ACC112 (cell line): ENCODE results near the gene NSD2.
"Not testable (repeated sequence)": the region's sequence is repeated elsewhere in the genome, so short reads cannot be mapped to it uniquely, and the experiment has no call there.

Source experiments
- H2AFZ ChIP-seq: fragments of 200-600 bp; sonication (generic); one replicate; pipeline ENCODE4 v1.6.0; 2017; ENCODE audit warnings: antibody characterized with exemption, low read length; ENCODE audit not compliant: unreplicated experiment
- H3K27ac ChIP-seq: fragments of 200-600 bp; sonication (generic); 2 replicates; pipeline ENCODE4 v1.5.1; 2014; ENCODE audit warnings: low read depth, mild to moderate bottlenecking, antibody characterized with exemption, low read length, moderate library complexity
- H3K27me3 ChIP-seq: fragments of 200-600 bp; sonication (generic); 2 replicates; pipeline ENCODE4 v1.6.1; 2014; ENCODE audit warnings: mild to moderate bottlenecking, antibody characterized with exemption, low read length, moderate library complexity, mixed read lengths; ENCODE audit not compliant: insufficient read depth
- H3K36me3 ChIP-seq: fragments of 200-600 bp; sonication (generic); 2 replicates; pipeline ENCODE4 v1.6.1; 2016; ENCODE audit warnings: mild to moderate bottlenecking, antibody characterized with exemption, low read length, moderate library complexity, mixed read lengths; ENCODE audit not compliant: insufficient read depth
- H3K4me1 ChIP-seq: fragments of 200-600 bp; sonication (generic); one replicate; pipeline ENCODE4 v1.6.1; 2016; ENCODE audit warnings: low read length, mixed read lengths; ENCODE audit not compliant: insufficient read depth, unreplicated experiment, control insufficient read depth
- H3K4me3 ChIP-seq: fragments of 200-600 bp; sonication (generic); 2 replicates; pipeline ENCODE4 v1.5.1; 2014; ENCODE audit warnings: mild to moderate bottlenecking, low read depth, low read length
- H3K79me2 ChIP-seq: fragments of 200-600 bp; sonication (generic); one replicate; pipeline ENCODE4 v1.6.0; 2016; ENCODE audit warnings: low read length; ENCODE audit not compliant: control insufficient read depth, unreplicated experiment, insufficient read depth

The NSD2 gene

DNA sequence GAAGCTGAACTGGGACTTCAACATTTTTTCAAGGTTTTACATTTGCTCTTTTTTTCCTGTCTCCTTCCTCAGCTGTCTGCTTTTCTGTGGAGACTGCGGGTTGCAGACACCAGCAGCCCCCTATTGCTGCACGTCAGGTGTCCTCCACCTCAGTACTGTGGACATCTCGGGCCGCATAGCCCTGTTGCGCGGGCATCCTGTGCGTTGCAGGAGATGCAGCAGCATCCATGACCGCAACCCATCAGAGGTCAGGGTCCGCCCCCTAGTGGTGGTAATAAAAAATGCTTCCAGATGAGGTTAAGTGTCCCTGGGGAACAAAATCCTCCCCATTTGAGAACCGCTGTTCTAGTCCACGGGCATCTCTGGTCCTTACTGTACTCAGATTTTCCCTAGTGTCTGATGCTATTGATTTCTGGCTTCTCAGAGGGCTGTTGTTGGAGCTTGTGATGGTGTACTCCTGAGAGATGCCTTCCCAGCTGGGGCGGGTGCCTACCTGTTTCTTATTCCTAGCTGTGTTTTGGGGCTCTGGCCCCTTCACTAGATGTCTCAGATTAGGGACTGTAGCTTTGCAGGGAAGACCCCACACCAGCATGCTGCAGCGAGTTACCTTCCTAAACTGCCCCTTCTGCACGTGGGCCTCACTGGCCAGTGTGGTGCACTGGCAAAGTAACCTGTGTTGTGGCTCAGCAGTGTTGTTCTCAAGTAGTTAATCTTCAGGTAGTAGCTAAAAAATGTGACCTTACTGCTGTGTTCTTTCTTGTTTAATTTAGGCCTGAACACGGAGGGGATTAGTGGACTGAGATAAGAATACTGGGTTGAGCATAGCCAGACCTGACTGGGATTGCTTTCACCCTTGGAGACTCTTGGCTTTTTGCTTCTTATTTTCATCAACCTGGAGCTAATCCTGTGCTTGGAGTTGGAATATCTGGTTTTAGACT is 28.2 kb downstream of the NSD2 start:
- Histone ChIP-seq H3K36me3 (peaks cover 13% of the 10 kb centered on the region), H3K4me1 (peaks cover 5% of the 10 kb centered on the region), H3K79me2 (peaks cover 88% of the 10 kb centered on the region), H3K4me3 (no peak overlapping the region), H3K27ac (no peak overlapping the region), H3K27me3 (no peaks in the 10 kb centered on the region), H2AFZ (no peak overlapping the region)

DNA sequence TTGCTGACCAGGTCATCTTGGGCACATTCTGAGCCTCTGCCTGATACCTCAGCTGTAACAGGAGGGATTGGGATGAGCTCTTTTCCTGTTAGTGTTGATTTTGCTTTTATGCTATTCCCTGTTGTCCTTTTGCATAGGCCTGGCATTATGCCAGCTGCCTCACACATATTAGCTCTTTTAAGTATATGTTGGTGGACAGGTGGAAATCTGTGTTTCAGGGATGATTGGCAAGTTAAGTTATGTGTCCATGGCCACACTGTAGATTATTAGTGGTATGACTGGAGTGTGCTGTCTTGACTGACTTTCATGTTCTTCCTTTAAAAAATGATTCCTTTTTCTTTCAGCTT is 28.9 kb downstream of the NSD2 start:
- peaks cover 5% of the 10 kb centered on the region for H3K4me1 ChIP-seq
- H3K36me3 ChIP-seq, result peaks cover 15% of the 10 kb centered on the region

DNA sequence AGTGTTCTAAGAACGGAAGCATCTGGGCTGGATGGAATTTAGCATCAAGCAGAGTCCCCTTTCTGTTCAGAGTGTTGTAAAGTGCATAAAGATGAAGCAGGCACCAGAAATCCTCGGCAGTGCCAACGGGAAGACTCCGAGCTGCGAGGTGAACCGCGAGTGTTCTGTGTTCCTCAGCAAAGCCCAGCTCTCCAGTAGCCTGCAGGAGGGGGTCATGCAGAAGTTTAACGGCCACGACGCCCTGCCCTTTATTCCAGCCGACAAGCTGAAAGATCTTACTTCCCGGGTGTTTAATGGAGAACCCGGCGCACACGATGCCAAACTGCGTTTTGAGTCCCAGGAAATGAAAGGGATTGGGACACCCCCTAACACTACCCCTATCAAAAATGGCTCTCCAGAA is 29.4 kb downstream of the NSD2 start:
- no peak overlapping the region for H3K4me3 ChIP-seq
- peaks cover 18% of the 10 kb centered on the region for H3K36me3 ChIP-seq
- H3K27ac ChIP-seq, result no peak overlapping the region
- H3K27me3 ChIP-seq, result no peaks in the 10 kb centered on the region
- peaks cover 86% of the 10 kb centered on the region for H3K79me2 ChIP-seq
- H3K4me1 ChIP-seq, result peaks cover 5% of the 10 kb centered on the region
- no peak overlapping the region for H2AFZ ChIP-seq

More for the DNA sequence above, 28.9 kb downstream of the NSD2 start:
- no peak overlapping the region for H3K4me3 ChIP-seq
- no peaks in the 10 kb centered on the region for H3K27me3 ChIP-seq
- no peak overlapping the region for H2AFZ ChIP-seq
- peaks cover 86% of the 10 kb centered on the region for H3K79me2 ChIP-seq
- H3K27ac ChIP-seq, result no peak overlapping the region

DNA sequence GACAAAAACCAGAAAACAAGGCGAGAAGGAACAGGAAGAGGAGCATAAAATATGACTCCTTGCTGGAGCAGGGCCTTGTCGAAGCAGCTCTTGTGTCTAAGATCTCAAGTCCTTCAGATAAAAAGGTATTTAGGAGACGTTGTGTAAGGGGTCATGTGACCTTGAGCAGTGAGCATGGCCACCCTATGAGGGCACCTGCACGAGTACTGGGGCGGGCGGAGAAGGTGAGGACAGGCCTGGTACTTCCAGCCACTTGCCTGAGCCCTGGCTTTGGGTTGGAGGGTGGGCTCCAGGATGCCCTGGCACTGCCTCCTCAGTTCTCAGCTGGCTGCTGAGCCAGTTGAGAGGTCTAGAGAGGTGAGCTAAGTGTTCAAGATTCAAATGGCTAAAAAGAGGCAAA is 29.9 kb downstream of the NSD2 start:
- Histone ChIP-seq H3K36me3 (peaks cover 18% of the 10 kb centered on the region), H3K4me3 (no peak overlapping the region), H3K27me3 (no peaks in the 10 kb centered on the region), H3K27ac (no peak overlapping the region), H3K79me2 (peaks cover 86% of the 10 kb centered on the region), H2AFZ (no peak overlapping the region), H3K4me1 (peaks cover 5% of the 10 kb centered on the region)

DNA sequence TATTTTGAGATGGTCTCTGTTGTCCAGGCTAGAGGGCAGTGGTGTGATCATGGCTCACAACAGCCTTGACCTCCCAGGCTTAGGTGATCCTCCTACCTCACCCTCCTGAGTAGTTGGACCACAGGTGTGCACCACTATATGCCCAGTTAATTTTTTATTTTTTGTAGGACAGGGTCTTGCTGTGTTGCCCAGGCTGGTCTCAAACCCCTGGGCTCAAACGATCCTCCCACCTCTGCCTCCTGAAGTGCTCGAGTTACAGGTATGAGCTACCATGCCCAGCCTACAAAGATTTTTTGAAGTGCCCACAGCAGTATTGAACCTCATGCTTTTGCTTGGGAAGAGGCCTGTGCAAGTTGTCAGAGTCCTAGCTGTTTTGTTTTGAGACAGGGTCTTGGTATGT is 31.1 kb downstream of the NSD2 start:
- H3K4me3 ChIP-seq, result no peak overlapping the region
- H3K27ac ChIP-seq, result no peak overlapping the region
- no peaks in the 10 kb centered on the region for H3K27me3 ChIP-seq
- peaks cover 5% of the 10 kb centered on the region for H3K4me1 ChIP-seq
- peaks cover 86% of the 10 kb centered on the region for H3K79me2 ChIP-seq
- H3K36me3 ChIP-seq, result peaks cover 22% of the 10 kb centered on the region
- H2AFZ ChIP-seq, result no peak overlapping the region

DNA sequence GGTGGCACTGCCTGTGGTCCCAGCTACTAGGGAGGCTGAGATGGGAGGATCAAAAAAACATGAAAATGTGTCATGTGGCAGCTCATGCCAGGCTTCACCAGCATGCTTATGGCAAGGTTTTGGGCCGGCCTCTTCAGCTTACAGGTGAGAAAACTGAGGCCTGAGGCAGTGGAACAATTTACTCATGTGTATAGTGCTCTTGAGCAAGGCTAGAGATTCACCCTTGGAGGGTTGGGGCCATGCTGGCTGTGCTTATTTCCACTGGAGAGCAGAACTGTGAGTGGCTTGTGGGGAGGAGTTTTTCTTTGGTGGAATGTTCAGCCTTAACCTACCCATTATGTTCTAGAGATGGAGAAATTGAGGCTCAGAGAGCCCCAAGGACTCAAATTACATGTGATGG is 31.8 kb downstream of the NSD2 start:
- H3K36me3 ChIP-seq, result peaks cover 22% of the 10 kb centered on the region
- H3K27ac ChIP-seq, result no peak overlapping the region
- H3K4me3 ChIP-seq, result no peak overlapping the region
- peaks cover 8% of the 10 kb centered on the region for H3K4me1 ChIP-seq
- peaks cover 85% of the 10 kb centered on the region for H3K79me2 ChIP-seq
- H3K27me3 ChIP-seq, result no peaks in the 10 kb centered on the region
- H2AFZ ChIP-seq, result no peak overlapping the region

DNA sequence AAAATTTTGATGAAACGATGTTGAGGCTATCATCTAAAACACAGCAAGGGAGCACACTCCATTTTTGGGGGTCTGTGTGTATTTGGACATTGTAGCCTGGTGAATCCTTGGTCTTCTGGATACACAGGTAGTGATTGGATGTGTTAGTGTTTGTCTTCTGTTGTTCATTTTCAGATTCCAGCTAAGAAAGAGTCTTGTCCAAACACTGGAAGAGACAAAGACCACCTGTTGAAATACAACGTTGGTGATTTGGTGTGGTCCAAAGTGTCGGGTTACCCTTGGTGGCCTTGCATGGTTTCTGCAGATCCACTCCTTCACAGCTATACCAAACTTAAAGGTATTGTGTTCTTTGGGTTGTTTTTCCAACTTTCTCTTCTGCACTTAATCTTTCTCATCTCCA is 32.8 kb downstream of the NSD2 start:
- Histone ChIP-seq H3K4me1 (peaks cover 18% of the 10 kb centered on the region), H3K4me3 (no peak overlapping the region), H3K36me3 (peaks cover 27% of the 10 kb centered on the region), H2AFZ (no peak overlapping the region), H3K79me2 (peaks cover 88% of the 10 kb centered on the region), H3K27ac (no peak overlapping the region), H3K27me3 (no peaks in the 10 kb centered on the region)

DNA sequence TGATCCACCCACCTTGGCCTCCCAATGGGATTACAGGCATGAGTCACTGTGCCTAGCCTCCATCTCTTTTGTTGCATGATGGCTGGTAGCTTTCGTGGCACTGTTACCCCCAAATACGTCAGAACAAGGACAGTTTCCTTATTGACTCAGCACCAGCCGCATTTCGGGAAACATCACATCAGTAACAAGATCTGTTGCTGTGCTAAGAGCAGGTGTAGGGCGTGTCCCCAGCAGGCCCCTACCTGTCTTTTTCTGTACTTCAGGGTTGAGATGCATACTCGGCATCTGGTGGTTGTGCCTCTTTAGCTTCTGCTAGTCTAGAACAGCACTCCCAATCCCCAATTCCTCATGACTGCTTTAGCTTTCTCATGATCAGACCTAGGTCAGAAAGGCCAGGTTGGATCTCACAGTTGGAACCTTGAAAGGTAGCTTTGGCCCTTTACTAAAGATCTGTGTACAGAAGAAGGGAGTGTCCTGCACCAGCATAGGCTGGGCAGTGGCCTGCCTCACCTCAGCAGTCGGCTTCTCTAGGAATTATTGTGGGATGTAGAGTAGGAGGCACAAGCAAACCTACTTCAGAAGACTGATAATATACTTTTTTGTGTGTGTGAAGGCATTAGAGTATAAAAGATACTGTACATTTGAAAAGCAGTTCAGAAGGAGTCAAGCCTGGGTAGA is 36.8 kb downstream of the NSD2 start:
- H3K4me1 ChIP-seq, result peaks cover 25% of the 10 kb centered on the region
- peaks cover 78% of the 10 kb centered on the region for H3K79me2 ChIP-seq
- H3K27ac ChIP-seq, result no peak overlapping the region

DNA sequence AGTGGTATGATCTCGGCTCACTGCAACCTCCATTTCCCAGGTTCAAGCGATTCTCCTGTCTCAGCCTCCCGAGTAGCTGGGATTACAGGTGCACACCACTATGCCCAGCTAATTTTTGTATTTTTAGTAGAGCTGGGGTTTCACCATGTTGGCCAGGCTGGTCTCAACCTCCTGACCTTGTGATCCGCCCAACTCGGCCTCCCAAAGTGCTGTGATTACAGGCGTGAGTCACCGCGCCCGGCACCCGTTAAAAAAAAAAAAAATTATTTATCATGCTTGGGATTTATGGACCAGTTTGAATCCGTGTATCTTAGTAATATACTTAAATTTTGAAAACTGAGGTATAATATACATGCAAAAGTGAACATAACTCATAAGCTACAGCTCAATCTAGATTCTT is 38.5 kb downstream of the NSD2 start:
- H3K36me3 ChIP-seq, result peaks cover 19% of the 10 kb centered on the region; the same call in 1 of the 2 replicates
- not testable (repeated sequence) for H3K27ac ChIP-seq, H3K27me3 ChIP-seq, H3K4me3 ChIP-seq, H2AFZ ChIP-seq
- peaks cover 31% of the 10 kb centered on the region for H3K4me1 ChIP-seq
- peaks cover 82% of the 10 kb centered on the region for H3K79me2 ChIP-seq

More for the DNA sequence above, 36.8 kb downstream of the NSD2 start:
- Histone ChIP-seq H3K4me3 (no peak overlapping the region), H2AFZ (no peak overlapping the region), H3K27me3 (no peaks in the 10 kb centered on the region), H3K36me3 (peaks cover 15% of the 10 kb centered on the region; the same call in 1 of the 2 replicates)

DNA sequence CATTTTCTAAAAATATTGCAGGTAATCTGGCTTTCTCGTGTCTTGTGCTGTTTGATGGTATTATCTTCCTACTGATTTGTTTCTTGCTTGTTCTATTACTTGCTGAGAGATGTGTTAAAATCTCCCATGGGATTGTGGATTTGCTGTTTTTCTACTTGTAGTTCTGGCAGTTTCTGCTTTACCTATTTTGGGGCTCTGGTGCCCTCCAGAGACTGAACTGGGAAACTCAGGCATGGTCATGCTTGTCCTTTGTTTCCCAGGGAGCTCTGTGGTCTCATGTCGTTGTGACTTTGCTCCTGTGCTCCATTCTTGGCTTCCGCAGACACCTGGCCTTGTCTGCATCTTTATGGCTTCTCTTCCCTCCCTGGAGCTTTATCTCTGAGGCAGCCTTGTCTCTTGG is 39.5 kb downstream of the NSD2 start:
- H2AFZ ChIP-seq, result no peak overlapping the region
- no peak overlapping the region for H3K27ac ChIP-seq
- peaks cover 81% of the 10 kb centered on the region for H3K79me2 ChIP-seq
- peaks cover 31% of the 10 kb centered on the region for H3K4me1 ChIP-seq
- H3K27me3 ChIP-seq, result no peaks in the 10 kb centered on the region
- H3K36me3 ChIP-seq, result peaks cover 14% of the 10 kb centered on the region; the same call in 1 of the 2 replicates
- no peak overlapping the region for H3K4me3 ChIP-seq
